ENCODE measurements around the gene CDH13.

CDH13 gene

DNA sequence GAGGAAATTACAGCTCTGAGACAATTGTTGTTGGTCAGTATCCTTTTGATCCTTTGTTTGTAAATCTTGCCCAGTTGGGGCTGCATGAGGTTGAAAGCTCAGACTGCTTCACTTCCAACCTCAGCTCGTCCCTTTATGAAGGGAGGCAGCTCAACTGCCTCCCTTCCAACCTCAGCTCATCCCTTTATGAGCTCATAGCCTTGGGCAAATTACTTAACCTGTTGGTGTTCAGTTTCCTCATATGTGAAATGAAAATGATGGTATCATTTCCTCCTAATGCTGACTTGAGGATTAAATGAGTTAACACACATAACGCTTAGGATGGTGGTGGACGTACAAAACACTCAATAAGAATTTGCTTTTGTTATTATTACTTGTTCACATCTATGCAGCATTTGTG is 265.1 kb downstream of the CDH13 start:
- ChIA-PET POLR2A (no interaction called here), CTCF (interaction anchor here (0.9 kb wide), 1 partner anchor 8 kb away, joined by 4 read pairs; no protein-coding TSS in a partner anchor)
- TF ChIP-seq, protein P1, sequence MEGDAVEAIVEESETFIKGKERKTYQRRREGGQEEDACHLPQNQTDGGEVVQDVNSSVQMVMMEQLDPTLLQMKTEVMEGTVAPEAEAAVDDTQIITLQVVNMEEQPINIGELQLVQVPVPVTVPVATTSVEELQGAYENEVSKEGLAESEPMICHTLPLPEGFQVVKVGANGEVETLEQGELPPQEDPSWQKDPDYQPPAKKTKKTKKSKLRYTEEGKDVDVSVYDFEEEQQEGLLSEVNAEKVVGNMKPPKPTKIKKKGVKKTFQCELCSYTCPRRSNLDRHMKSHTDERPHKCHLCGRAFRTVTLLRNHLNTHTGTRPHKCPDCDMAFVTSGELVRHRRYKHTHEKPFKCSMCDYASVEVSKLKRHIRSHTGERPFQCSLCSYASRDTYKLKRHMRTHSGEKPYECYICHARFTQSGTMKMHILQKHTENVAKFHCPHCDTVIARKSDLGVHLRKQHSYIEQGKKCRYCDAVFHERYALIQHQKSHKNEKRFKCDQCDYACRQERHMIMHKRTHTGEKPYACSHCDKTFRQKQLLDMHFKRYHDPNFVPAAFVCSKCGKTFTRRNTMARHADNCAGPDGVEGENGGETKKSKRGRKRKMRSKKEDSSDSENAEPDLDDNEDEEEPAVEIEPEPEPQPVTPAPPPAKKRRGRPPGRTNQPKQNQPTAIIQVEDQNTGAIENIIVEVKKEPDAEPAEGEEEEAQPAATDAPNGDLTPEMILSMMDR (IDR thresholded peaks at IDR 0.05; ENCODE audit: control extremely low read depth, extremely low read depth, low read depth, missing control alignments) = no peak
- DNase-seq (ENCODE audit: extremely low spot score) = no peak

DNA sequence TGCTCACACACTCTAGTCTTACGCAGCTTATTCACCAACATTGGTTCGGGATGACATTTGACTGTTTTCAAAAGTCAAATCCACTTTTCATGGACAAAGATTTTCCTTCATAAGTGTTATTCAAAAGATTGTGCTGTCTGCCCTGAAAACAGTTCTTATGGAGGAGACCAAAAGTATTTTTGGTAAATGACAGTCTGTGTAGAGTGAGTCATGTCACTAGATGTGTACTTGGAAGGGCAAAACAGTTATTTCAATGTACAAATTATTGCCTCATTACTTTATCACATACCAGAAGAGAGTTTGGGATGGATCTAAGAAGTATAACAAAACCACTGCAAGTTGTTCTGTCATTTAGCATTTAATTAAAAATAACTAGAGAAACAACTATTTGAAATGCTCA is 265.6 kb downstream of the CDH13 start:
- ChIA-PET CTCF (interaction anchor here (0.9 kb wide), 1 partner anchor 9 kb away, joined by 4 read pairs; no protein-coding TSS in a partner anchor), POLR2A (no interaction called here)
- no peak for DNase-seq (ENCODE audit: extremely low spot score)
- TF ChIP-seq, protein P1 (IDR thresholded peaks at IDR 0.05; ENCODE audit: control extremely low read depth, extremely low read depth, low read depth, missing control alignments) = no peak

DNA sequence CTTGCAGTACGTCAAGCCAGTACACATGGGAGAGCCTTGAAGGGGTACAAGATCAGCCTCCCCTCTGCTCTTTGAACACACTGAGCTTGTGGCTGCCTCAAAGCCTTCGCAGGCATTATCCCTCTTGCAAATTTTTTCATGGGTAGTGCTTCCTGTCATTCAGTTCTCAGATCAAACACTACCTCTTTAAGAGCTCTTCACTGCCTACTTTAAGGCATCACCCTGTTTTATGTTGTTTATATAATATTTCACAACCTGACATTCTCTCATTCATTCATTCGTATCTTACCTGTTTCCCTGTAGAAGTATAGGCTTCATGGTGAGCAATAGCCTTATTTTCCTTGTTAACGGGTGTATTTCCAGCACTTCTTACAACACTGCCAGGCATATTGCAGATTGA is 269.1 kb downstream of the CDH13 start:
- TF ChIP-seq, protein P1 (IDR thresholded peaks at IDR 0.05; ENCODE audit: control extremely low read depth, extremely low read depth, low read depth, missing control alignments) = no peak
- CTCF ChIA-PET = no interaction called here
- DNase-seq (ENCODE audit: extremely low spot score) = no peak
- POLR2A ChIA-PET = no interaction called here

DNA sequence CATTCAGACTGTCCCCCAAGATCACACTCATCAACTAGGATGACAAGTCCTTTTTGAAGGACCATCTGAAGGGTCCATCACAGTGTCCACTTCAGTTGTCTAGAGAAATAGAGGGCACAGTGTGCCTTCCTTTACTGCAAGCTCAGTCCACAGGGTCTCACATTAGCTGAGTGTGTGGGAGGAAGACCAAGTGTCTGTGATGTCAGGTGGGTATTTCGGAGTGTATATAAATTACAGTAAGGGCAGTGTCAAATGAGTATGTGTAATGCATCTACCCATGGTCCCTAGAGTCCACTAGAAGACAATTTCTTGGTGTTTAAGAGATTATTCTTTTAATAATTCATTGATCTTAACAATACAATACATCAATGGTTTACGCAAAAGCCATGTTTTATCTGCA is 272.2 kb downstream of the CDH13 start:
- no peak for DNase-seq (ENCODE audit: extremely low spot score)
- TF ChIP-seq, protein P1 (IDR thresholded peaks at IDR 0.05; ENCODE audit: control extremely low read depth, extremely low read depth, low read depth, missing control alignments) = no peak
- ChIA-PET CTCF (no interaction called here), POLR2A (no interaction called here)

DNA sequence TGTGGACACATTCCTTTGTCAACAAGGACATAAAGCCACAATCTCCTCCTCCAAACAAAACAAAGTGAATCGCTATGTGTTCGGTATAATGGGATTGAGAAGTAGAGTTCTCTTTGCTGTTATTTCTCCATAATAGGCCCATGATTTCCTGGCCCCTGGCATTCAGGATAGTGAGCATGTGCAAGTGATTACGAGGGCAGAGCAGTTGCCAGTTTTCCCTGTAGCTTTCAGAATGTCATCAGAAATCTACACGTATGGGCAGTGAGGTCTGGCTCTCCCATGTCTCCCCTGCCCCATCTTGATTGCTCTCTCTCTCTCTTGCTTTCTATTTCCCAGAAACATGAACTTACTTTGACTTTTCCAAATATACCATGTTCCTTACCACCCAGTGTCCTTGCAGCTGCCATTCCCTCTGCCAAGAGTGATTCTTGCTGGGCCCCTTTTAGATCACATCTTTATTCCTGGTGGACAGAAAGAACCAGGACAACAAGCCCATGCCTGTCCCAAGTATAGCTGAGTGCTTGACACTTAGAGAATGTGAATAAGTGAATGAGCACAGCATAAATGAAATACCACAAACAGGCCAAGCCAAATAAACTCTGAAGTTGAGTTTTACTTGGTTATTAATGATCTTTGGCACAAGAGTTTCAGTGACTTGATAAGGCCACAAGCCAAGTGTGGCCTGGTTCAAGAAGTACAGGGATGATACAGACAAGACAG is 273.1 kb downstream of the CDH13 start:
- CTCF ChIA-PET = no interaction called here
- DNase-seq (ENCODE audit: extremely low spot score) = no peak
- POLR2A ChIA-PET = no interaction called here
- TF ChIP-seq, protein P1 (IDR thresholded peaks at IDR 0.05; ENCODE audit: control extremely low read depth, extremely low read depth, low read depth, missing control alignments) = no peak

DNA sequence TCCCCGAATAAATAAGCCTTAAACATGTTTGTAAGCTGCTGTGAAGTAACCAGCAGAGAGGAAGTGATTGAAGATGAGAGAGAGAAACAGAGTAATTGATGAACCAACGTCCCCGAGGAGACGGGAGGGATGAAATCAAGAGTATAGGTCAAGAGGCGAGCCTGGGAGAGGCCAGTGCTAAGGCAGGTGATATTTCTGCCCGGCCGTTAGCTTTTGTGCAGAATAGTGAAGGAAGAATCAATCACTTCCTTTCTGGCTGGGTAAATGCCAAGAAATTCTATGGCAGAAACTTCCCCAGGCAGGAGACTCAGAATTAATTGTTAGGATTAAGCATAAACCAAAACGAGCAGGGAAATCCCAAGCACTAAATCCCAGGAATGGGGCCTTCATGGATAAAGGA is 273.8 kb downstream of the CDH13 start:
- ChIA-PET CTCF (no interaction called here), POLR2A (no interaction called here)
- no peak for DNase-seq (ENCODE audit: extremely low spot score)
- TF ChIP-seq, protein P1 (IDR thresholded peaks at IDR 0.05; ENCODE audit: control extremely low read depth, extremely low read depth, low read depth, missing control alignments) = no peak

Data from GM10248 (cell line).